ENCODE results near the gene TUBAL3.

TUBAL3 gene

DNA sequence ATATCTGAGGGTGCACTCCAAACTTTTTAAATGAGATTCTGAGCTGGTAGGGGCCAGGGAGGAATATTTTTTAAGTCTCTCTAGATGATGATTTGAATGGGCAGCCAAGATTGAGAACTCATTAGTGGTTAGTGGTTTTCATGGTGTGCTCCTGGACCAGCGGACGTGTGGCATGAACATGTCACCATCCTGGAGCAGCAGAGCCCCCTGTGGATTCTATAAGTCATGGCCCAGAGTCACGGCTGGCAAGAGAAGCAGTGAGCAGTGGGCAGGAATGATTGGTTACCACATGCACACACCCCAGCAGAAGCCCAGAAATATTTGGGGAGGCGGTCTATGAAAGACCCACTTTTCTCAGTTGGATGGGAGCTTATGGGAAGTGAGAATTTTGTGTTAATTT lies 61.1 kb downstream of the TUBAL3 start:
- no peak for DNase-seq (ENCODE audit: low spot score)
